SK-N-DZ (cell line): Measurements from ENCODE around the gene RNASE8.
A peak's percentile ranks its signal among the peaks of the same experiment; 100 is the strongest.
"Not testable (repeated sequence)": the region's sequence is repeated elsewhere in the genome, so short reads cannot be mapped to it uniquely, and the experiment has no call there.

Experiments used
- DNase-seq: peaks from one replicate; pipeline ENCODE4 v3.0.0-alpha.2; 2015; ENCODE audit warnings: low spot score

RNASE8 gene

DNA sequence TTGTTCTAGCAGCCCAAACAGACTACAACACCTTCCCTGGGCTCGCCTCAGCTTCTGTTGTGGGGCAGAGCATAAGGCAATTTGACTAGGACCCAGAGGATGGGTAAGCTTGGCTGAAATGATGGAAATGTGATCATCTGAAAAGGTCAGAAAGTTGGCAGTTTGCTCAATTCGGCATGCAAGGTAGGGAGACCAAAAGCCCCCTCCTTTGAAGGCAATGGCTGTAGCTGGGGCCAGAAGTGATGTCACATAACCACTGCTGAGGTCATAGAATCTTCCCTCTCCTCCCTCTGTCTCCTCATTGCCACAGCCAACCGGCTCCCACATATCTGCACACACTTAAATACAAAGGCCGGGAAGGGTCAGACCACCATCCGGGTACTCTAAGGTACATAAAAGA, 27.7 kb upstream of the RNASE8 start, which contains the start of gene TPPP2:
Gene TPPP2 (plus strand): TSS at position 301 of the 400 bp plus-strand sequence. CDS start 365 bp downstream, outside the sequence.
- no peak for DNase-seq

DNA sequence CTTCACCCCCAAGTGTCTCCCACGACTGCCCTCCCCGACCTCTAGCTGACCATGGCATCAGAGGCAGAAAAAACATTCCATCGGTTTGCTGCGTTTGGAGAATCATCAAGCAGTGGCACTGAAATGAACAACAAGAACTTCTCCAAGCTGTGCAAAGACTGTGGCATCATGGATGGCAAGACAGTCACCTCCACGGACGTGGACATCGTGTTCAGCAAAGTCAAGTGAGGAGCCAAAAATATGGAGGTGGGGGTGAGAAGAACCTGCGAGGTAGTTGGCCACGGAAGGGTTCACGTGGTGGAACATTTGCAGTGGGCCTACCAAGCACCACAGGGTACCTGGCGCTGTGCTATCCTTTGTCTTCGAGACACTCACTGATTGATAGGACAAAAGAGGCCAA, 27.1 kb upstream of the RNASE8 start:
- DNase-seq = no peak

DNA sequence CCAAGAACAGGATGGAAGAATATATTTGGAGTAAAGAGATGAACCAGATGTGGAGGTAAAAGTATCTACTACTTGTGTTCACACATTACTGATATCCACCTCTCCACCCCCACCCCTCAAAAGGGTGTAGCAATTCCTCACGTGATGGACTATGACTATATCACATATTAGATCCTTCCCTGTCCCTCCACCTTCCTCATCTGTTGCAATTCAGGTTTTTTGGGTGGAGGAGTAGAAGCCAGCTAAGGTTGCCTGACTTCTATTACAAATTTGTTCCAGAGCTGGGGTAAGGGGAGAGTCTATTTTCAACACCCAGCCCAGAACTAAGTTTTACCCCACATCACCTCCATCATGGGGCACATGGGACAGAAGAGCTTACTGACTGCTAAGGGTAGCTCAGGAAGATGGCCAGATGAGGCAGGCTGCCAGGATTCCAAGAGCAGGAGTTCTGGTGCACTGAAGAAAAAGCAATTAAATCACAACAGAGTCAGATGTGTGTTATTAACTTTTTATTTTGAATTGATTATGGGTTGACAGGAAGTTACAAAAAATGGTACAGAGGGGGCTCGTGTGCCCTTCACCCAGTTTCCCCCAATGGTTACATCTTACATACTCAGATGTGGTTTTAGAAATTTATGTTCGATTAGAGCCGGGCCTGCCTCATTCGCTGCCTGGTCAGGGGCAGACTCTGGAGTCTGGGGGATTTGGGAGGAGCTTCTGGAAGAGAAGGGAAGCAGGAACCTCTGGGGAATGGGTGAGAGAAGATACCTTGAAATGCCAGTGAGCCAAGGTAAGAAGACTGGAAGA, 25.1 kb upstream of the RNASE8 start:
- DNase-seq = no peak

DNA sequence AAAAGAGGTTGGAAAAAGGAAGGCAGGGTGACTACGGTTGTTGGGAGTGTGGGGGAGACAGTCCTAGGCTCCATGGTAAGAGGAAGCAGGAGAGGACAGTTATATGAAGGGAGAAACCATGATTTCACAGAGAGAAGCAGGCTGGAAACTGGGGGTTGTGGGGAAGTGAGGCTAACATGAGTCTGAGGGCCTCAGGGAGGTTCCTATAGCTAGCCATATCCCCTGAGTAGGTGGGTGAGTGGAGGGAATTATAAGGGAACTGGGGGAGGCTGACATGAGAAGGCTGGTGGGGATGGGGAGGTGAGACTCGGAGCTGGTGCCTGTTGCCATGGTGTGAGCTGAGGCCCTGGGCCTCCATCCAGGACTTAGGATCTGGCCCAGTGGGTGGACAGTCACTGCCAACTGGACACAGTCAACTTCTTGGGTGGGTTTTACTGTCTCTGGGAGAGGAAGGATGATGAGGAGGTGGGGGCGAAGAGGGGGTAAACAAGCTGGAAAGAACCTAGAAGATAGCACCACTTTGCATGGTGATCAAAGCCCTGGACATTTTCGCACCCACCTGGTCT, 24.4 kb upstream of the RNASE8 start:
- DNase-seq = no peak

DNA sequence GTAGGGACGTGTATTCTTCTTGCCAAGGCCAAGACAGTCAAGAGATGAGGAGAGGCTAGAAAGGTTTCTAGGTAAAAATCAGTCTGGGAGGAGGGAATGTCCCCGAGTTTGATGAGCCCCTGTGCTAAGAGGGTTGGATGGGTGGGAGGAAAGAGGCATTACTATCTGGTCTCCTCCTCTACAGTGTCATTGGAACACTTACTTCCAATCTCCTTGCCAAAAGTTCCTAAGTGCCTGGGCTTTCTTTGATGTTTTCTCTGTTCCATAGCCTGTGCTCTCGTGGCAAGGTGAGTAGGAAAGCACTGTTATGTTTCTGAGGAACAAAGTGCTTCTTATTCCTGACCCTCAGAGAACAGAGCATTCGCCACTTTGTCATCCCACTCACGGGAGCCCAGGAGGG, 22.9 kb upstream of the RNASE8 start, which contains the start of gene RNASE13:
Gene RNASE13 (minus strand): TSS at position 101 of the 400 bp plus-strand sequence. CDS start 519 bp downstream, outside the sequence.
- DNase-seq = no peak

DNA sequence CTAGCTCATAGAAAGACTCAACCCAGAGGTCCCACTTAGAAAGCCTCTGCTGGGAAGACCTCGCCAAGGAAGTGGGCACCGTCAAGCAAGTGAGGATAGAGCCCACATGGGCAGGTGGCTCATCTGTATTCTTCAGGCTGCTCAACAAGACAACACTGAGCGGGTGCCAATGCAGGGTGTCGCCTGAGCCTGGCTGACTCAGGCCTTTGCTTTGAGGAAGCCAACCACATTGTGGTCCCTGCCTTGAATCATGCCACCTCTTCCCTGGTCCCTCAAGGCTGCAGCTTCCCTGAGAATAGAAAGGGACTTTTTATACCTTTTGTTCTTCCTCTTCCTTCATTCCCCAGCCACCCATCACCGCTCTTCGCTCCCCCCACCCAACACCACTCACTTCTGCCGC, 20.9 kb upstream of the RNASE8 start:
- DNase-seq = no peak

DNA sequence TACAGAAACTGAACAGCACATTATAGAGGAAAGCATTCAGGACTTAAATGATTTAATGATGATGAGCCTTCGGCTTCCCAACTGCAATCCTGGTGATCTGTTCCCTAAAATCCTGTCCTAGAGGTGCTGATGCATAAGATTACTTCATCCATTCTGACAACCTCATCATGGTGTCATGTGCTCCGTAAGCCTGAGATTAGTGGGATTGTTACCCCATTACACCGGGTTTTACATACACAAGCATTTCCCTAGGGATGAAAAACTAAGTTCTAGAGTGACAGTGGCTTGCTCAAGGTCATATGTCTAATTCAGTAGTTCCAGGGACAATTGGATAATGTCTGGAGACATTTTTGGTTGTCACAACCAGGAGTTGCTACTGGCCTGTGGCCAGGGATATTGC, 20.5 kb upstream of the RNASE8 start:
- no peak for DNase-seq

DNA sequence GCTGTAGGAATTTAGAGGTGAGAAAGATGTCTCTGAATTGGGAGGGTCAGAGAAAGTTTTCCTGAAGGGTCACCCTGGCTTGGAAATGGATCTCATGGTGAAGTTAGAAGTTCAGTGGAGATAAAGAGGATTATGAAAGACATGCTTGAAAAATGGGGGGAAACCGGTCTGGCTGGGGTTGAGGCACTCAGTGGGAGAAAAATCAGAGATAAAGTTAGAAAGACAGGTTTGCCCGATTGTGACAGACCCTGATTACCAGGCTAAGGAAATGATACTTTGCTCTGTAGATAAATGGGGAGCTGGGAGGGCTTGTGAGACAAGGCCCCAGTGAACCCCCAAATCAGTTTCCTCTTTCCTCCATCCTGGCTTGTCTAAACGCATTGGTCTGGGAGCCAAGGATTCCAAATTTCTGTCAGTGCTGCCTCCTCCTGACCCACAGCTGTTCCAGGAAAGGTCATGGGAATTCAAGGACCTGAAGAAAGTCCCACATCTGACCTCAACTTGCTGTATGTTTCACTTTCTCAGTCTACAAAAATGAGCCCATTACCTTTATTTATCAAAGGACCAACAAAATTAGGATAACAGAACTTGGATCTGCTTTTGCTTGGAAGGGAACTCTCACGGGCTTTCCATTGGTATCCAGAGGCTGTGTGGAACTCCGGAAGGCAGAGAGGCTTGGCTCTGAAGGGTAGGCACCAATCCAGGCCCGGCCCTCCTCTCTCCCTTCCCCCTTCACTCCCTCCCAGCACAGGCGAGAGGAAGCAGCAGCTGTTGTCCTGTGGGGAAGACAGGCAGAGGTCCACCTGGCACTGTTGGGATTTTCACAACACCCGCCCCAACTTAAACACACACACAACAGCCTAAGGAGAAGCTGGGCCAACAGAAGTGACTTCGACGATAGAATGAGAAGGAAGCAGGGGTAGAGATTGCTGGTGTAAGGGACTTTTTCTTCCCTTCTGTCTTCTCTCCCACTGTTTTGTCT, 18.9 kb upstream of the RNASE8 start:
- DNase-seq = peak; percentile 25

DNA sequence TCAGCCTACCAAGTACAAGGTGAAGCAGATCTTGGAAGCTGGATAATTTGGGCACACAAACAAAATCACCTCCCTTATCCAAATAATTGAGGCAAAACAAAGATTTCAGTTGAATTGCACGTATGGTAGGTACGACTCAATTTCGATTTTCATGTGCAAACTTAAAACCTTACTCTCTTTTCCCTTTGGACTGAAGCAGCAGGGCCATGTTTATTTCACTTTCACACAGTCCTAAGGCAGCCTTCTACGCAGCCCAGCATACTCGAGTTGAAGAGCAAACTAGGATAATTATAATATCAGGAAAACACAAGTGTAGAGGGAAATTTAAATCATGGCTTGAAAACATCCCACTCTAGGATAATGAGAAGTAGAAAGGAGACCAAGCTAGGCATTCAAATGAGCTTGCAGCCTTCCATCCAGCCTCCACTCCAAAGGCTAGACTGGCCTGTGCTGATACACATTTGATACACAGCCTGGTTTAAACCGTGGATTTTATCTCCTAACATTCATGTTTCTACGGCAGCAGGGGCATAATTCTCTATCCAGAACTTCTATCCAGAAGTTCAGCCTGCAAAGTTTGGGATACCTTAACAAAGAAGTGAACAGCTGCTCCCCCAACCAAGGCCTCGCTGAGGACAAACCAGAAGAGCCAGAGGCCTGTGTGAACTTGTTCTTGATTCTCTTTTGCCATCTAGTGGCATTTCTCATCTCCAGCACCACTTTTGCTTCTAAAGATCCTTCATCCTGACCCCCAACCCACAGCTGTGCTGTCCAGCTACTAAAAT, 17.8 kb upstream of the RNASE8 start:
- DNase-seq = peak; percentile 63

DNA sequence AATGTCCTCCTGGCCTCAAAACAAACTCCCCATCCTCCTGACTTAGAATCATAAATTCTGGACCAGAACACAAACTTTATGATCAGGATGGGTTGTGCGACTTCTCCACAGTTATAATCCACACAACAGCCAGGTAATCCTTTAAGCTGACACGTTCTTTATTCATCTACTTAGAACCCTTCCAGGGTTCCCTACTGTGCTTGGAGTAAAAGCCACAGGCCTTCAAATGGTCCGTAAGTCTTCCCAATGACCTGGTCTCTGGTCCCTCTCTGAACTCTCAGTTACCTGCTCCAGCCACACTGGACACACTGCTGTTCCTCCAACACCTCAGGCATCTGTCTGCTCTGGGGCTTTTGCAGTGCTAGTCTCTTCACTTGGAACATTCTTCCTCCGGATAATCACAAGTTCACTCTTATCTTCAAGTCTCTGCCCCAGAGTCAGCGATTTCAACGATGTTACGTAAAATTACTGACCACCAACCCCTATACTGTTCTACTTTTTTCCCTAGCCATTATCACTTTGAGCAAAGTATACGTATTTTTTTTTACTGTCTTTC, 17.2 kb upstream of the RNASE8 start:
- DNase-seq = no peak

DNA sequence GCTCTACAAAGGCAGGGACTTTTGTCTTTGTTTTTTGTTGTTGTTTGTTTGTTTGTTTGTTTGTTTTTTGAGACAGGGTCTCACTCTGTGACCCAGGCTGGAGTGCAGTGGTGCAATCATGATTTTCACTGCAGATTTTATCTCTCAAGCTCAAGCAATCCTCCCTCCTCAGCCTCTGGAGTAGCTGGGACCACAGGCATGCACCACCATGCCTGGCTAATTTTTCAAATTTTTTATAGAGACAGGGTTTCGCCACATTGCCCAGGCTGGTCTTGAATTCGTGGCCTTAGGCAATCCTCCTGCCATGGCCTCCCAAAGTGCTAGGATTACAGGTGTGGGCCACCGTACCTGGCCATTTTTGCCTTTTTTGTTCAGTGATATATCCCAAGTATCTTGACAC, 16.7 kb upstream of the RNASE8 start:
- not testable (repeated sequence) for DNase-seq

DNA sequence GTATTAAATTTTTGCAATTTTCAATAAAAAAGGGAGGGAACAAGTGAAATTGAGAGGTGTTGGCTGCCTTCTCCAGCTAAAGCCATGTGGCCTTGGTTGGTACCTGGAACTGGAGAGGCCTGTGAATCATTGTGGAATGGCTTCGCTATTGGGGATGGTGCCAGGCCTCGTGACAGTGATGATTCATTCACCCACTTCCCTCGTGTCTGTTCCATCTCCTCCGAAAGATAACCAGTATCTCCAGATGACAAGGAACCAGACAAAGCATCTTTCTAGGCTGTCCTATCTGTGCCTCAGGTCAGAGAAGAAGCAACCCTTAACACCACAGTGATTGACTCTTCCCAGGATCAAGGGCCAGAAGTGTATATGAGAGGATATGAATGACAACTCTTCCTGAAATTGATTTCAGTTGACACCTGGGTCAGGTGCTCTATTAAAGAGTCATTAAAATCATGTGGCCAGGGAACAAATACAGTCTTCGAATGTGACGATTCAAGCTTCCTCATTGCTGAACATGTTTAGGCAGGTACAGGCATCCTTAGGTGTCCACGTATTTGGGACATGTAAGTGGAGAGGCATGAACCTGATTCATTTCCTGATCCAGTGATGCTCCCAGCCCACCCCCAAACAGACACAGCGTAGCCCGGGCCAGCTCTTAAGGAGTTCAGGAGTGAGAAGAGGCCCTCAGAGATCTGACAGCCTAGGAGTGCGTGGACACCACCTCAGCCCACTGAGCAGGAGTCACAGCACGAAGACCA, 15.8 kb upstream of the RNASE8 start, which contains the start of gene RNASE7:
Gene RNASE7 (plus strand): TSS at position 687 of the 758 bp plus-strand sequence. CDS start 631 bp downstream, outside the sequence.
- no peak for DNase-seq

DNA sequence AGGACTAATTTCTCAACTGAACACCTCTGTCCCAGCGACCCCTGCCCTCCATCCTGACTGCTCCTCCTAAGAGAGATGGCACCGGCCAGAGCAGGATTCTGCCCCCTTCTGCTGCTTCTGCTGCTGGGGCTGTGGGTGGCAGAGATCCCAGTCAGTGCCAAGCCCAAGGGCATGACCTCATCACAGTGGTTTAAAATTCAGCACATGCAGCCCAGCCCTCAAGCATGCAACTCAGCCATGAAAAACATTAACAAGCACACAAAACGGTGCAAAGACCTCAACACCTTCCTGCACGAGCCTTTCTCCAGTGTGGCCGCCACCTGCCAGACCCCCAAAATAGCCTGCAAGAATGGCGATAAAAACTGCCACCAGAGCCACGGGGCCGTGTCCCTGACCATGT, 14.7 kb upstream of the RNASE8 start:
- no peak for DNase-seq

DNA sequence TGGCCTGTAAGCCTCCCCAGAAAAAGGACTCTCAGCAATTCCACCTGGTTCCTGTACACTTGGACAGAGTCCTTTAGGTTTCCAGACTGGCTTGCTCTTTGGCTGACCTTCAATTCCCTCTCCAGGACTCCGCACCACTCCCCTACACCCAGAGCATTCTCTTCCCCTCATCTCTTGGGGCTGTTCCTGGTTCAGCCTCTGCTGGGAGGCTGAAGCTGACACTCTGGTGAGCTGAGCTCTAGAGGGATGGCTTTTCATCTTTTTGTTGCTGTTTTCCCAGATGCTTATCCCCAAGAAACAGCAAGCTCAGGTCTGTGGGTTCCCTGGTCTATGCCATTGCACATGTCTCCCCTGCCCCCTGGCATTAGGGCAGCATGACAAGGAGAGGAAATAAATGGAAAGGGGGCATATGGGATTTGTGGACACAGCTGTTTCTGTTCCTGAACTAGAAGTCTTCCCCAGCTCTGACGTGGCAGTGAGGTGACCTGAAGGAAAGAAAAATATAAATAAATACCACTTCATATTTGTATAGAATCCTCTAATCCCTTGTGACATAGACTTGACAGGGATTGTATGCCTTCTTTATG, 14.1 kb upstream of the RNASE8 start:
- no peak for DNase-seq

DNA sequence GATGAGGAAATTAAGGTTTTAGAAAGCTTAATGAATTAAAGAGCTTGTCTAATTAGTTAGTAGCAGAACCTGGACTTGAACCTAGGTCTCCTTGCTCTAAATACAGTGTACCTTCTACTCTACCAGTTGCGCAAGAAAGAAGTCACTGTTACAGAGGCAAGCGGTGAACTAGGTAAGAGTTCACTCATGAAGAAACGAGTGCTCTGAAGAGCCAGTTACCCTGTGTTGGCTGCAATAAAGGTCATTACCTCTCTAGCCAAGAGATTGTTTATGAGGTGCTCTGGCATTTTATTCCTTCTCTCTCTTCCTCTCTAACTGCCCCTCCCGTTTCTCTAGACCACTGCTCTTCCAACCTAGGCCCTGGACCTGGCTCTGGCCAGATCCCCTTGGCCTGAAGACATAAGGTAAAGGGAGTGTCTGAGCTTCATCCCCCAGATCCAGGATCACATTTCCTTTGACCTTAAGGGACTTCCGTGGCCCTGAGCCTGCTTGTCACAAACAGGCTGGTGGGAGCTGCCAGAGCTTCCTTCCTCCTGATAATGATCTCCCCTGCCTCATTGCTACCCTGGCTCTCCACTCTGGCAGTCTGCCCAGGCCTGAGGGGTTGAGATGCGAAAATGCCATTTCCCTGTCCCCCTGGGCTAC, 13.5 kb upstream of the RNASE8 start:
- peak; percentile 69 for DNase-seq

DNA sequence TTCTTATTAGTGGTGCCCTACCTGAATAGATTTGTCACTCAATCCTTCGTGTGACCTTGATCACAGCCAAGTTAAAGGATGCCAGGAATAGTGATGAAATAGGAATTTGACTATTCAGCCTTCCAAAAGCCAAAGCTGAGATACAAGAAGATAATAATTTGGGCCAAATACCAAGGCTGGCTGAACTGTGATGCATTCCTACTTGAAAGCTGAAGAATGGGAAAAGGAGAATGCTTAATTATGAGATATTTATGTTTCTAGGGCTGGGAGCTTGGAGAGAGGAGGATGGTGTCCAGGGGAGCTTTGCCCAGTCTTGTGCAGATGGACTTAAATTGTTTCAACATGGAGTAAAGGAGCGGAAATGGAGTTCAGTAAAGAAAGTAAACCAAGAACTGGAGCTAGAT, 10.2 kb upstream of the RNASE8 start:
- no peak for DNase-seq

DNA sequence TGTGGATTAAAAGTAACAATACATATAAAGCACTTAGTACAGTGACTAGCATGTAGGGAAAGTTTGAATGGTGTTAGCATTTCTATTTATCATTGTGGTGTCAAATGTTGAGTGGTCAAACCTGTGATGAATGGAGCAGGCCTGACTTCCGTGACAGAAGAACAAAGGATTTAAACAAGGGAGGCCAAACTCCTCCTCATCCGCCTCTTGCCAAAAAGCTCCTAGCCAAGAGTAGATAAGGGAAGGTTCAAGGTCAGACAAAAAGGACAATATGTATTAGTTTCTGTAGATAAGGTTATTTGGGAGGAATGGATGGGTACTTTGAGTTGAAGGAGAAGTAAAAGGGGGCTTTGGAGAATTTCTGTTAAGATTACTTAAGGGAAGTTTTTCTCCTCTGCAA, 9.0 kb upstream of the RNASE8 start:
- no peak for DNase-seq

DNA sequence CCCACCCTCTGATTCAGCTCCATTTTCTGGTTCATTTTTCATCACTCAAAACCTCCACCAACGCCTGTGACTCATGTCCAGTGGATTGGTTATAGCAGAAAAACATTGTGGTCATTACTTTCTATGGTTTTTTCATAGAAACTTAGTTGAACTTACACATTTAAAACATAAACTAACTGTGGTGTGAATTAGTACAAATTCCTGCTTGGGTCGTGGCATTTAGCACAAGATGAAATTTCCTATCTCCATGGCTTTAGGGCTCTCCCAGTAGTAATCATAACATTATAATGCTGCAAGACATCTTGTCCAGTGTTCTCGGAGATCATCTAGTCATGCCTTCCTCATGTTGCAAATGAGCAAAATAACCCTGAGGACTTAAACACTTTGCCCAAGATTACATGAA, 8.3 kb upstream of the RNASE8 start:
- DNase-seq = no peak

DNA sequence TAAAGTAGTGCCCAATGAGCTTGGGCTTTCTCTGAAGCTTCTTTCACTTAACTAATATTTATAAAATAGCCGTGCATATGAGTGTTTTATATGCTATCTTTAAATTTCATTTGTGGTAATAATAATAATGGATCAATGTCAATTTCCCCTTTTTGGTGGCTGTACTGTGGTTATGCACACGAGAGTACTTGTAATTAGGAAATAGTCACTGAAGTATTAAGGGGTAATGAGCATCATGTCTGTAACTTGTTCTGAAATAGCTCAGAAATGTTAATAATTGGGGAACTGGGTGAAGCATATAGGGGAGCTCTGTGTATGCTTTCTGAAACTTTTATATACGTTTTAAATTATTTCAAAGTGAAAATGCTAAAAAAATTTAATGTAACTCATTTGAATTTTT, 7.0 kb upstream of the RNASE8 start:
- DNase-seq = no peak
